GM19351 (cell line): Measurements from ENCODE around the gene NUP37.

Source experiments
- ATAC-seq: cut with Tn5 transposase; IDR thresholded peaks from one replicate; pipeline ENCODE4 v1.9.1; 2021; ENCODE audit warnings: mild to moderate bottlenecking, moderate library complexity; ENCODE audit not compliant: unreplicated experiment

The NUP37 gene

GRCh38 chr12:102033991-102034745, 85.7 kb downstream of the NUP37 start:
- no peak for ATAC-seq

- ATAC-seq = no peak
Observed at GRCh38 chr12:102031852-102032251, 88.1 kb downstream of the NUP37 start.

- ATAC-seq = no peak
Observed at GRCh38 chr12:102029141-102029540, 90.8 kb downstream of the NUP37 start.

- ATAC-seq = no peak
Observed at GRCh38 chr12:102026728-102027127, 93.2 kb downstream of the NUP37 start.

GRCh38 chr12:102024765-102025164, 95.1 kb downstream of the NUP37 start:
- no peak for ATAC-seq

GRCh38 chr12:102023343-102023930, 96.5 kb downstream of the NUP37 start:
- ATAC-seq = no peak
